HepG2 (cell line): Measurements from ENCODE around the gene MLLT11. TPM values are rescaled to one million over a fixed set of nuclear protein-coding genes. Genes with fewer than 3 reads are reported as not detected.

ENCODE experiments used
- ATAC-seq: fragments of 200-7000 bp; cut with Tn5 transposase; 3 replicates; pipeline ENCODE4 v1.9.1; 2020; ENCODE audit warnings: mild to moderate bottlenecking, moderate library complexity
- BruUV-seq: library from RNA; stranded (reverse); fragments of 400-500 nt; replicated peaks from 2 replicates; lab custom pipeline; 2021; lab: Mats Ljungman, UMichigan
- CTCF ChIA-PET: fragments of 300-600 bp; formaldehyde crosslinking; extraction: SDS; loops from one replicate; lab custom pipeline; 2021; ENCODE audit warnings: low total read pairs, inconsistent platforms, low intra/inter-chr PET ratio; lab: Yijun Ruan, JAX
- POLR2A ChIA-PET: fragments of 350-600 bp; sonication (Branson Sonifier 250); formaldehyde crosslinking; loops from one replicate; lab custom pipeline; 2020; ENCODE audit warnings: antibody characterized with exemption, inconsistent platforms; lab: Yijun Ruan, JAX
- DNase-seq: peaks from one replicate; pipeline ENCODE4 v3.0.0-alpha.2; 2015; ENCODE audit warnings: low spot score
- FAIRE-seq: peaks from 3 replicates; lab custom pipeline; 2011; peaks lifted over from hg19 to GRCh38; lab: Jason Lieb, UNC
- H2AFZ ChIP-seq: one replicate; pipeline ENCODE4 v1.6.1; 2011; ENCODE audit warnings: low read length, inconsistent platforms
- H3K27ac ChIP-seq: fragments of 300-600 bp; 3 replicates; pipeline ENCODE4 v1.8.0; 2011; ENCODE audit warnings: mixed run types, mild to moderate bottlenecking, mixed read lengths, low read length, inconsistent platforms; ENCODE audit not compliant: insufficient read depth; ENCODE audit errors: extremely low read length
- H3K27me3 ChIP-seq, 2 experiments: fragments of 200-600 bp in 1 of 2; 2 replicates in 1 of 2; 3 replicates in 1 of 2; pipeline versions ENCODE4 v1.6.0 to v1.8.0; 2011; ENCODE audit warnings: low read length in 2 of 2, mild to moderate bottlenecking in 2 of 2, moderate library complexity in 2 of 2, inconsistent platforms in 1 of 2; ENCODE audit not compliant: insufficient read depth in 2 of 2, control insufficient read depth in 1 of 2
- H3K36me3 ChIP-seq, 2 experiments: fragments of 200-600 bp in 1 of 2; replicated peaks in 1 of 2; 2 replicates in 1 of 2; 3 replicates in 1 of 2; pipeline versions ENCODE4 v1.5.1 to v1.8.0; 2011; ENCODE audit warnings: low read length in 2 of 2, inconsistent platforms in 1 of 2; ENCODE audit not compliant: insufficient read depth in 2 of 2, control insufficient read depth in 1 of 2
- H3K4me1 ChIP-seq: 2 replicates; pipeline ENCODE4 v1.5.1; 2012; ENCODE audit warnings: low read length, inconsistent platforms; ENCODE audit not compliant: insufficient read depth
- H3K4me2 ChIP-seq: 2 replicates; pipeline ENCODE4 v1.6.0; 2011; ENCODE audit warnings: low read depth, low read length, inconsistent platforms
- H3K4me3 ChIP-seq, 3 experiments: fragments of 200-600 bp in 1 of 3; sonication (generic), shearing (Covaris generic) in 1 of 3; replicated peaks in 1 of 3; 2 replicates each; pipeline ENCODE4 v1.5.1; 2011 to 2016; ENCODE audit warnings: low read length in 3 of 3, inconsistent platforms in 2 of 3, low read depth in 2 of 3, mild to moderate bottlenecking in 2 of 3, control low read depth in 1 of 3, mixed read lengths in 1 of 3; ENCODE audit not compliant: insufficient read depth in 1 of 3
- H3K79me2 ChIP-seq: one replicate; pipeline ENCODE4 v1.6.1; 2011; ENCODE audit warnings: low read length, inconsistent platforms; ENCODE audit not compliant: insufficient read depth
- H3K9ac ChIP-seq: 2 replicates; pipeline ENCODE4 v1.6.0; 2011; ENCODE audit warnings: mild to moderate bottlenecking, low read depth, low read length, inconsistent platforms; ENCODE audit not compliant: insufficient read depth
- H3K9me3 ChIP-seq: 2 replicates; pipeline ENCODE4 v1.5.1; 2012; ENCODE audit warnings: mild to moderate bottlenecking, low read length
- H4K20me1 ChIP-seq: 2 replicates; pipeline ENCODE4 v1.6.0; 2011; ENCODE audit warnings: inconsistent platforms, mild to moderate bottlenecking, low read length, moderate library complexity; ENCODE audit not compliant: insufficient read depth
- HOXD1 ChIP-seq: sonication (generic); formaldehyde crosslinking; IDR thresholded peaks from 2 replicates; pipeline ENCODE4 v1.5.0; 2020; ENCODE audit warnings: missing genetic modification reagents
- MLLT10 ChIP-seq: sonication (generic); formaldehyde crosslinking; IDR thresholded peaks from 2 replicates; pipeline ENCODE4 v1.4.0; 2020; ENCODE audit warnings: missing genetic modification reagents
- MTF2 ChIP-seq: sonication (generic); formaldehyde crosslinking; IDR thresholded peaks from 2 replicates; pipeline ENCODE4 v1.5.0; 2020; ENCODE audit warnings: missing genetic modification reagents, borderline replicate concordance
- SAP130 ChIP-seq: IDR thresholded peaks from 2 replicates; pipeline ENCODE4 v1.6.1; 2016; ENCODE audit warnings: low read depth
- YEATS4 ChIP-seq: sonication (generic); formaldehyde crosslinking; IDR thresholded peaks from 2 replicates; pipeline ENCODE4 v1.4.0; 2020; ENCODE audit warnings: missing genetic modification reagents, borderline replicate concordance
- ZBTB7B ChIP-seq: sonication (generic); formaldehyde crosslinking; IDR thresholded peaks from 2 replicates; pipeline ENCODE4 v1.4.0; 2020; ENCODE audit warnings: missing genetic modification reagents
- ZNF143 ChIP-seq: sonication (generic); formaldehyde crosslinking; IDR thresholded peaks from 2 replicates; pipeline ENCODE4 v1.4.0; 2020; ENCODE audit warnings: missing genetic modification reagents
- ZNF232 ChIP-seq: sonication (generic); formaldehyde crosslinking; IDR thresholded peaks from 2 replicates; pipeline ENCODE4 v1.4.0; 2020; ENCODE audit warnings: missing genetic modification reagents, borderline replicate concordance
- ZNF354B ChIP-seq: sonication (generic); formaldehyde crosslinking; IDR thresholded peaks from 2 replicates; pipeline ENCODE4 v1.8.0; 2022; ENCODE audit warnings: mild to moderate bottlenecking, missing genetic modification reagents
- ZSCAN21 ChIP-seq: sonication (generic); formaldehyde crosslinking; IDR thresholded peaks from 2 replicates; pipeline ENCODE4 v1.8.0; 2022; ENCODE audit warnings: mild to moderate bottlenecking, missing genetic modification reagents, moderate library complexity, borderline replicate concordance
- WGBS: methylation state at CpG from one replicate; pipeline ENCODE4 v1.1.6; 2017; ENCODE audit warnings: low lambda C conversion rate; 5-methylcytosine and 5-hydroxymethylcytosine counted together
- in situ Hi-C: cut with HindIII; loops from 2 replicates; pipeline ENCODE4 v1.10.0; 2017; ENCODE audit warnings: low pct_unique_long_range_greater_than_20kb; ENCODE audit not compliant: extremely low pct_ligation_motif_present
- intact Hi-C: fragments of 100-400 bp; cut with micrococcal nuclease; formaldehyde crosslinking; loops from one replicate; pipeline ENCODE4 v1.10.0; 2022; ENCODE audit not compliant: unreplicated experiment
- polyA plus RNA-seq, 8 experiments: library from polyadenylated mRNA; depleted of rRNA in 3 of 8; stranded (reverse) in 7 of 8; unstranded in 1 of 8; fragments of >200 nt; fragmentation: Illumina TruSeq in 4 of 8; extraction: Trizol in 4 of 8; gene quantifications; 2 replicates each; pipeline versions ENCODE4 v1.2.1 to v1.2.3, GENCODE V29; 2011 to 2016; ENCODE audit warnings: low read depth in 4 of 8, missing spikeins in 1 of 8, mixed read lengths in 1 of 8; ENCODE audit not compliant: insufficient read depth in 1 of 8
- total RNA-seq, 5 experiments: library from RNA; depleted of rRNA; stranded (reverse); fragments of >200 nt; fragmentation: Illumina TruSeq; extraction: Trizol; gene quantifications; 2 replicates each; pipeline ENCODE4 v1.2.3, GENCODE V29; 2016; ENCODE audit warnings: low read depth in 1 of 5
- TF ChIP-seq, protein P1 (sequence below): sonication (generic); formaldehyde crosslinking; IDR thresholded peaks from 2 replicates; pipeline ENCODE4 v1.5.1; 2020; ENCODE audit warnings: missing genetic modification reagents, mild to moderate bottlenecking, borderline replicate concordance
- TF ChIP-seq, protein P2 (sequence below): sonication (generic); formaldehyde crosslinking; IDR thresholded peaks from 2 replicates; pipeline ENCODE4 v1.9.0; 2022; ENCODE audit warnings: low read depth, missing genetic modification reagents
- TF ChIP-seq, protein P3 (sequence below): IDR thresholded peaks from 2 replicates; pipeline ENCODE4 v1.6.1; 2016; ENCODE audit warnings: low read depth, missing genetic modification reagents, missing compliant biosample characterization

The MLLT11 gene
- total and polyA plus RNA-seq, 2 of the 13 experiments (the other 11 are each of a cell fraction or from before 2014, with no cell fraction given) = 0.21 to 0.22 TPM

DNA sequence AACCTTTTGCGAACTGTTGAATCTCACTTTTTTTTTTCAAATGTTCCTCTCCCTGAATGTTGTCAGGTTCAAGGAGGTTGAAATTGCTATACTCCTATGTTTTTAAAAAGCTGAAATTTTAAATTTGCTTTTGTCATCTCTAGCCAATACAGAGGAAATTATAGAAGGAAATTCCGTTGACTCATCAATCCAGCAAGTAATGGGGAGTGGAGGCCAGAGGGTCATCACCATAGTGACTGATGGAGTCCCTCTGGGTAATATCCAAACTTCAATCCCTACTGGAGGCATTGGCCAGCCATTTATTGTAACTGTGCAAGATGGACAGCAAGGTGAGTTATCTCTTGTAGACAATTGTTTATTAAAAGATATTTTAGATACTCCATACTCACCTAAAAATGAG, 46.7 kb downstream of the MLLT11 start (continued):
- TF ChIP-seq HOXD1 (no peak), ZSCAN21 (CRISPR knock-in tag) (no peak), YEATS4 (CRISPR knock-in tag) (no peak), ZNF354B (no peak)
- TF ChIP-seq, protein P1, sequence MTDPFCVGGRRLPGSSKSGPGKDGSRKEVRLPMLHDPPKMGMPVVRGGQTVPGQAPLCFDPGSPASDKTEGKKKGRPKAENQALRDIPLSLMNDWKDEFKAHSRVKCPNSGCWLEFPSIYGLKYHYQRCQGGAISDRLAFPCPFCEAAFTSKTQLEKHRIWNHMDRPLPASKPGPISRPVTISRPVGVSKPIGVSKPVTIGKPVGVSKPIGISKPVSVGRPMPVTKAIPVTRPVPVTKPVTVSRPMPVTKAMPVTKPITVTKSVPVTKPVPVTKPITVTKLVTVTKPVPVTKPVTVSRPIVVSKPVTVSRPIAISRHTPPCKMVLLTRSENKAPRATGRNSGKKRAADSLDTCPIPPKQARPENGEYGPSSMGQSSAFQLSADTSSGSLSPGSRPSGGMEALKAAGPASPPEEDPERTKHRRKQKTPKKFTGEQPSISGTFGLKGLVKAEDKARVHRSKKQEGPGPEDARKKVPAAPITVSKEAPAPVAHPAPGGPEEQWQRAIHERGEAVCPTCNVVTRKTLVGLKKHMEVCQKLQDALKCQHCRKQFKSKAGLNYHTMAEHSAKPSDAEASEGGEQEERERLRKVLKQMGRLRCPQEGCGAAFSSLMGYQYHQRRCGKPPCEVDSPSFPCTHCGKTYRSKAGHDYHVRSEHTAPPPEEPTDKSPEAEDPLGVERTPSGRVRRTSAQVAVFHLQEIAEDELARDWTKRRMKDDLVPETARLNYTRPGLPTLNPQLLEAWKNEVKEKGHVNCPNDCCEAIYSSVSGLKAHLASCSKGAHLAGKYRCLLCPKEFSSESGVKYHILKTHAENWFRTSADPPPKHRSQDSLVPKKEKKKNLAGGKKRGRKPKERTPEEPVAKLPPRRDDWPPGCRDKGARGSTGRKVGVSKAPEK = no peak
- TF ChIP-seq, protein P2, sequence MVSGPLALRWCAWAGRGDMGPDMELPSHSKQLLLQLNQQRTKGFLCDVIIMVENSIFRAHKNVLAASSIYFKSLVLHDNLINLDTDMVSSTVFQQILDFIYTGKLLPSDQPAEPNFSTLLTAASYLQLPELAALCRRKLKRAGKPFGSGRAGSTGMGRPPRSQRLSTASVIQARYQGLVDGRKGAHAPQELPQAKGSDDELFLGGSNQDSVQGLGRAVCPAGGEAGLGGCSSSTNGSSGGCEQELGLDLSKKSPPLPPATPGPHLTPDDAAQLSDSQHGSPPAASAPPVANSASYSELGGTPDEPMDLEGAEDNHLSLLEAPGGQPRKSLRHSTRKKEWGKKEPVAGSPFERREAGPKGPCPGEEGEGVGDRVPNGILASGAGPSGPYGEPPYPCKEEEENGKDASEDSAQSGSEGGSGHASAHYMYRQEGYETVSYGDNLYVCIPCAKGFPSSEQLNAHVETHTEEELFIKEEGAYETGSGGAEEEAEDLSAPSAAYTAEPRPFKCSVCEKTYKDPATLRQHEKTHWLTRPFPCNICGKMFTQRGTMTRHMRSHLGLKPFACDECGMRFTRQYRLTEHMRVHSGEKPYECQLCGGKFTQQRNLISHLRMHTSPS (CRISPR knock-in tag) = no peak

DNA sequence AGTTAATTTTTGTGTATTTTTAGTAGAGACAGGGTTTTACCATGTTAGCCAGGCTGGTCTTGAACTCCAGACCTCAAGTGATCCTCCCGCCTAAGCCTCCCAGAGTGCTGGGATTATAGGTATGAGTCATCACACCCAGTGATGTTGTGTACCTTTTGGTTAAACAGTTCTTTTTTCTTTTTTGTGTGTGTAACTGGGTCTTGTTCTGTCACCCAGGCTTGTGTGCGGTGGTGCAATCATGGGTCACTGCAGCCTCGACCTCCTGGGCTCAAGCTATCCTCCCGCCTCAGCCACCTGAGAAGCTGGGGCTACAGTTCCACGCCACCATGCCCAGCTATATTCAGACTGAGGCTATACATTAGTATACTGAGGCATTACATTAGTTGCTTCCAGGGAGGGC, 48.1 kb downstream of the MLLT11 start:
- DNase-seq (peak; percentile 61), FAIRE-seq (peak; percentile 55), ATAC-seq (peak; percentile 78)
- intact Hi-C loops = no loop called here
- in situ Hi-C loops = no loop called here
- BruUV-seq = no TSS peak
- Histone ChIP-seq H3K4me1 (peaks cover 24% of the 10 kb centered on the region), H3K9me3 (no peaks in the 10 kb centered on the region), H3K9ac (no peak overlapping the region), H3K36me3 (no peaks in the 10 kb centered on the region), H3K79me2 (no peaks in the 10 kb centered on the region), H3K4me2 (peak overlapping the region; percentile 62; the same call in 1 of the 2 replicates), H4K20me1 (no peaks in the 10 kb centered on the region), H2AFZ (no peak overlapping the region), H3K27me3 (no peaks in the 10 kb centered on the region), H3K4me3 (no peak overlapping the region), H3K27ac (no peak overlapping the region)
- ChIA-PET POLR2A (no interaction called here), CTCF (no interaction called here)
- WGBS = 9% methylated on average over 5 of the region's 5 CpGs
- TF ChIP-seq MLLT10 (no peak), ZNF143 (CRISPR knock-in tag) (no peak), SAP130 (CRISPR knock-in tag) (peak; percentile 36; the same call in 1 of the 2 replicates), ZBTB7B (CRISPR knock-in tag) (no peak), MTF2 (no peak), ZNF232 (CRISPR knock-in tag) (no peak)
- TF ChIP-seq, protein P3, sequence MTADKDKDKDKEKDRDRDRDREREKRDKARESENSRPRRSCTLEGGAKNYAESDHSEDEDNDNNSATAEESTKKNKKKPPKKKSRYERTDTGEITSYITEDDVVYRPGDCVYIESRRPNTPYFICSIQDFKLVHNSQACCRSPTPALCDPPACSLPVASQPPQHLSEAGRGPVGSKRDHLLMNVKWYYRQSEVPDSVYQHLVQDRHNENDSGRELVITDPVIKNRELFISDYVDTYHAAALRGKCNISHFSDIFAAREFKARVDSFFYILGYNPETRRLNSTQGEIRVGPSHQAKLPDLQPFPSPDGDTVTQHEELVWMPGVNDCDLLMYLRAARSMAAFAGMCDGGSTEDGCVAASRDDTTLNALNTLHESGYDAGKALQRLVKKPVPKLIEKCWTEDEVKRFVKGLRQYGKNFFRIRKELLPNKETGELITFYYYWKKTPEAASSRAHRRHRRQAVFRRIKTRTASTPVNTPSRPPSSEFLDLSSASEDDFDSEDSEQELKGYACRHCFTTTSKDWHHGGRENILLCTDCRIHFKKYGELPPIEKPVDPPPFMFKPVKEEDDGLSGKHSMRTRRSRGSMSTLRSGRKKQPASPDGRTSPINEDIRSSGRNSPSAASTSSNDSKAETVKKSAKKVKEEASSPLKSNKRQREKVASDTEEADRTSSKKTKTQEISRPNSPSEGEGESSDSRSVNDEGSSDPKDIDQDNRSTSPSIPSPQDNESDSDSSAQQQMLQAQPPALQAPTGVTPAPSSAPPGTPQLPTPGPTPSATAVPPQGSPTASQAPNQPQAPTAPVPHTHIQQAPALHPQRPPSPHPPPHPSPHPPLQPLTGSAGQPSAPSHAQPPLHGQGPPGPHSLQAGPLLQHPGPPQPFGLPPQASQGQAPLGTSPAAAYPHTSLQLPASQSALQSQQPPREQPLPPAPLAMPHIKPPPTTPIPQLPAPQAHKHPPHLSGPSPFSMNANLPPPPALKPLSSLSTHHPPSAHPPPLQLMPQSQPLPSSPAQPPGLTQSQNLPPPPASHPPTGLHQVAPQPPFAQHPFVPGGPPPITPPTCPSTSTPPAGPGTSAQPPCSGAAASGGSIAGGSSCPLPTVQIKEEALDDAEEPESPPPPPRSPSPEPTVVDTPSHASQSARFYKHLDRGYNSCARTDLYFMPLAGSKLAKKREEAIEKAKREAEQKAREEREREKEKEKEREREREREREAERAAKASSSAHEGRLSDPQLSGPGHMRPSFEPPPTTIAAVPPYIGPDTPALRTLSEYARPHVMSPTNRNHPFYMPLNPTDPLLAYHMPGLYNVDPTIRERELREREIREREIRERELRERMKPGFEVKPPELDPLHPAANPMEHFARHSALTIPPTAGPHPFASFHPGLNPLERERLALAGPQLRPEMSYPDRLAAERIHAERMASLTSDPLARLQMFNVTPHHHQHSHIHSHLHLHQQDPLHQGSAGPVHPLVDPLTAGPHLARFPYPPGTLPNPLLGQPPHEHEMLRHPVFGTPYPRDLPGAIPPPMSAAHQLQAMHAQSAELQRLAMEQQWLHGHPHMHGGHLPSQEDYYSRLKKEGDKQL (CRISPR knock-in tag) = no peak
